CD14-positive monocyte (primary cell): ENCODE data around the gene GEMIN7. TPM values are rescaled to one million over a fixed set of nuclear protein-coding genes. Genes with fewer than 3 reads are reported as not detected.

ENCODE experiments used
- DNase-seq, 3 donors: peaks; one replicate each; pipeline ENCODE4 v3.0.0-alpha.2; 2011 to 2022
- H2AFZ ChIP-seq: 2 replicates; pipeline ENCODE4 v1.6.0; 2012; ENCODE audit warnings: mild to moderate bottlenecking, low read depth, low read length, inconsistent platforms; ENCODE audit not compliant: insufficient read depth, poor library complexity, severe bottlenecking
- H3K27ac ChIP-seq, 2 donors: 1 replicate in 1 of 2; 2 replicates in 1 of 2; pipeline ENCODE4 v1.5.1; 2012 to 2013; ENCODE audit warnings: low read length in 2 of 2, control low read depth in 1 of 2, inconsistent platforms in 1 of 2, low read depth in 1 of 2, mild to moderate bottlenecking in 1 of 2
- H3K27me3 ChIP-seq, 2 donors: one replicate each; pipeline versions ENCODE4 v1.6.0 to v1.6.1; 2011 to 2013; ENCODE audit warnings: low read length in 2 of 2; ENCODE audit not compliant: control insufficient read depth in 2 of 2, insufficient read depth in 2 of 2
- H3K36me3 ChIP-seq, 2 donors: replicated peaks in 1 of 2; 1 replicate in 1 of 2; 2 replicates in 1 of 2; pipeline versions ENCODE4 v1.5.1 to v1.6.1; 2012 to 2013; ENCODE audit warnings: low read length in 2 of 2, control low read depth in 1 of 2, inconsistent platforms in 1 of 2, mild to moderate bottlenecking in 1 of 2; ENCODE audit not compliant: insufficient read depth in 2 of 2, control insufficient read depth in 1 of 2
- H3K4me1 ChIP-seq, 2 donors: 1 replicate in 1 of 2; 2 replicates in 1 of 2; pipeline versions ENCODE4 v1.5.1 to v1.6.1; 2012 to 2013; ENCODE audit warnings: low read length in 2 of 2, control low read depth in 1 of 2, inconsistent platforms in 1 of 2, mild to moderate bottlenecking in 1 of 2, moderate library complexity in 1 of 2; ENCODE audit not compliant: insufficient read depth in 2 of 2, control insufficient read depth in 1 of 2
- H3K4me2 ChIP-seq: replicated peaks from 2 replicates; pipeline ENCODE3; 2012; ENCODE audit warnings: low read length, moderate library complexity, mild to moderate bottlenecking; ENCODE audit not compliant: poor library complexity, severe bottlenecking; ENCODE audit errors: extremely low read depth
- H3K4me3 ChIP-seq, 3 experiments: fragments of 200-600 bp in 1 of 3; sonication (generic) in 1 of 3; replicated peaks in 1 of 3; 1 replicate in 2 of 3; 2 replicates in 1 of 3; pipeline ENCODE4 v1.5.1; 2011 to 2013; ENCODE audit warnings: low read length in 3 of 3, mild to moderate bottlenecking in 3 of 3, control low read depth in 2 of 3, low read depth in 2 of 3, inconsistent platforms in 1 of 3, moderate library complexity in 1 of 3
- H3K79me2 ChIP-seq: 2 replicates; pipeline ENCODE4 v1.6.0; 2012; ENCODE audit warnings: mild to moderate bottlenecking, control low read depth, inconsistent platforms, low read length, moderate library complexity; ENCODE audit not compliant: insufficient read depth
- H3K9ac ChIP-seq: 2 replicates; pipeline ENCODE4 v1.6.0; 2017; ENCODE audit warnings: low read length, mild to moderate bottlenecking; ENCODE audit not compliant: insufficient read depth, poor library complexity, severe bottlenecking
- H3K9me3 ChIP-seq, 2 donors: replicated peaks in 1 of 2; 1 replicate in 1 of 2; 2 replicates in 1 of 2; pipeline versions ENCODE4 v1.5.1 to v1.6.1; 2012 to 2013; ENCODE audit warnings: low read length in 2 of 2, control low read depth in 1 of 2; ENCODE audit not compliant: control insufficient read depth in 1 of 2, insufficient read depth in 1 of 2
- H4K20me1 ChIP-seq: 2 replicates; pipeline ENCODE4 v1.6.0; 2012; ENCODE audit warnings: mild to moderate bottlenecking, low read length, control low read depth, moderate library complexity; ENCODE audit not compliant: insufficient read depth
- H3K27ac Mint-ChIP-seq, 7 donors: one replicate each; pipeline ENCODE4 v1.8.0; 2020; ENCODE audit warnings: mild to moderate bottlenecking in 7 of 7, mixed read lengths in 7 of 7, moderate library complexity in 6 of 7, inconsistent platforms in 2 of 7
- H3K27me3 Mint-ChIP-seq, 3 donors: one replicate each; pipeline ENCODE4 v1.8.0; 2021 to 2022; ENCODE audit warnings: low read depth in 3 of 3, mild to moderate bottlenecking in 3 of 3, mixed read lengths in 3 of 3, moderate library complexity in 3 of 3, inconsistent platforms in 1 of 3
- H3K36me3 Mint-ChIP-seq, 2 donors: one replicate each; pipeline ENCODE4 v1.8.0; 2020; ENCODE audit warnings: mixed read lengths in 2 of 2, inconsistent platforms in 1 of 2, mild to moderate bottlenecking in 1 of 2
- H3K4me1 Mint-ChIP-seq: one replicate; pipeline ENCODE4 v1.8.0; 2020; ENCODE audit warnings: mild to moderate bottlenecking, mixed read lengths
- H3K4me3 Mint-ChIP-seq, 2 donors: one replicate each; pipeline ENCODE4 v1.8.0; 2020; ENCODE audit warnings: mild to moderate bottlenecking in 2 of 2, mixed read lengths in 2 of 2, moderate library complexity in 1 of 2
- H3K9me3 Mint-ChIP-seq, 7 donors: one replicate each; pipeline ENCODE4 v1.8.0; 2020 to 2022; ENCODE audit warnings: mixed read lengths in 7 of 7, mild to moderate bottlenecking in 6 of 7, moderate library complexity in 6 of 7, inconsistent platforms in 2 of 7
- CTCF ChIP-seq: fragments of 200-600 bp; IDR thresholded peaks from one replicate; pipeline ENCODE4 v1.8.0; 2022; ENCODE audit warnings: antibody characterized with exemption, mild to moderate bottlenecking
- WGBS: methylation state at CpG from one replicate; pipeline ENCODE4 v1.1.5; 2013; ENCODE audit warnings: missing lambda C conversion rate; ENCODE audit not compliant: insufficient coverage; 5-methylcytosine and 5-hydroxymethylcytosine counted together
- intact Hi-C, 2 donors: fragments of 100-400 bp; cut with micrococcal nuclease; formaldehyde crosslinking; loops; one replicate each; pipeline versions ENCODE4 v1.15.0 to v1.15.1; 2023
- polyA plus RNA-seq, 3 donors: library from polyadenylated mRNA; depleted of rRNA in 1 of 3; unstranded in 2 of 3; stranded (reverse) in 1 of 3; fragments of 300-500 nt in 2 of 3; fragments of >200 nt in 1 of 3; fragmentation: Illumina TruSeq in 2 of 3; gene quantifications; 1 replicate in 2 of 3; 2 replicates in 1 of 3; pipeline ENCODE4 v1.2.3, GENCODE V29; 2012 to 2021

GEMIN7 gene
- polyA plus RNA-seq, 3 donors, result 67.6 to 83.4 (median 78.4) TPM

DNA sequence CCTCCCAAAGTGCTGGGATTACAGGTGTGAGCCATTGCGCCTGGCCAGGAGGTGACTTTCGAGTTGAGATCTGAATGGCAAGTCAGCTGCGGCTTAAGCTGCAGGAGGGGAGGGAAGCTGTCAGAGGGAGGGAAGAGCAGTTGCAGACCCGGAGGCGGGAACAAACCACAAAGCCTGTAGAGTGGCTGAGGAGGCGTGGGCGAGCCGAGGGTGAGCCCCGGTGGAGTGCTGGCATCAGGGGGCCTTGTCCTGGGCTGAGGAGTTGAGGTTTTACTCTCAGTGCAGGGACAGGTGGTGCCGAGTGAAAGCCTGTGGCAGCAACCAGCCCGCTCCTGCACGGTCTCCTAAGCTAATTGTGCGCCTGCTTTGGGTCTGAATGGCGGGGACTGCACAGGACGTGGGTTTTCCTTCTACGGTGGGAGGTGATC is 38.1 kb downstream of the GEMIN7 start:
- Mint-ChIP-seq H3K27me3 (peaks cover 6 to 11% (median 7%) of the 10 kb centered on the region in 3 donors), H3K27ac (peak overlapping the region in 4 of 7 donors; percentile 10 to 41 (median 30)), H3K9me3 (no peaks in the 10 kb centered on the region), H3K4me3 (no peak overlapping the region), H3K36me3 (peaks cover 4 to 11% of the 10 kb centered on the region in 2 donors), H3K4me1 (peaks cover 44% of the 10 kb centered on the region)
- intact Hi-C loops, result no loop called here
- Histone ChIP-seq H3K4me1 (peaks cover 20 to 30% of the 10 kb centered on the region in 2 donors), H2AFZ (no peak overlapping the region), H3K4me3 (no peak overlapping the region), H3K79me2 (peaks cover 60% of the 10 kb centered on the region), H3K27ac (no peak overlapping the region), H3K9me3 (no peaks in the 10 kb centered on the region), H3K4me2 (peak overlapping the region; percentile 5), H4K20me1 (peaks cover 87% of the 10 kb centered on the region), H3K36me3 (no peaks in the 10 kb centered on the region), H3K27me3 (no peaks in the 10 kb centered on the region), H3K9ac (peak overlapping the region; percentile 8)
- 7% methylated on average over 15 of the region's 16 CpGs for WGBS
- peak in 1 of 3 donors; percentile 9 for DNase-seq
- no peak for TF ChIP-seq CTCF

DNA sequence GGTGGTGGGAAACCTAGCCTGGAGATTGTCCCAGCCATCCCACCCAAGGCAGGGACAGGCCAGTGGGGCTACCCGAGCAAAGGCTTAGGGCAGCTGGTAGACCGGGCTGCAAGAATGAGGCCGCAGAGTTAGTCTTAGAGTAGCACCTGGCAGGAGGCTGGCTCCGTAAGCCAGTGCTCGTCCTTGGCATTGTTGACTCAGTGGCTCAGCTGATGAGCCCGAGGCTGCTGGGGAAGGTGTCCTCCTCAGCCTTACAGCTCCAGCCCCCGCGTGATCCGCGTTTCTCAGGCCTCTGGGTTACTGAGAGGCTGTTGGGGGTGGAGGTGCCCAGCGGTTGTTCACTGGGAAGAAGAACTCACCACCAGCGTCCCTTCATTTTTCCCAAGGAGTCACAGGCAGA is 38.6 kb downstream of the GEMIN7 start:
- no peak overlapping the region for H2AFZ ChIP-seq
- peaks cover 60% of the 10 kb centered on the region for H3K79me2 ChIP-seq
- Mint-ChIP-seq H3K9me3 (no peaks in the 10 kb centered on the region), H3K27me3 (peaks cover 6 to 11% (median 7%) of the 10 kb centered on the region in 3 donors), H3K4me3 (no peak overlapping the region), H3K27ac (peak overlapping the region in 1 of 7 donors; percentile 58), H3K4me1 (peaks cover 44% of the 10 kb centered on the region), H3K36me3 (peaks cover 4 to 11% of the 10 kb centered on the region in 2 donors)
- H3K9ac ChIP-seq, result peak overlapping the region; percentile 8
- no peaks in the 10 kb centered on the region for H3K27me3 ChIP-seq
- no peaks in the 10 kb centered on the region for H3K9me3 ChIP-seq
- no peak overlapping the region for H3K4me2 ChIP-seq
- no peak overlapping the region for H3K4me3 ChIP-seq
- H4K20me1 ChIP-seq, result peaks cover 87% of the 10 kb centered on the region
- intact Hi-C loops, result no loop called here
- 67% methylated on average over 8 of the region's 12 CpGs for WGBS
- peaks cover 20 to 30% of the 10 kb centered on the region in 2 donors for H3K4me1 ChIP-seq
- no peak for TF ChIP-seq CTCF
- DNase-seq, result no peak
- no peak overlapping the region for H3K27ac ChIP-seq
- H3K36me3 ChIP-seq, result no peaks in the 10 kb centered on the region
